PC-3 (cell line): Measurements from ENCODE around the gene ALG12. TPM values are rescaled to one million over a fixed set of nuclear protein-coding genes. Genes with fewer than 3 reads are reported as not detected.

Experiments
- ATAC-seq: fragments of 200-7000 bp; cut with Tn5 transposase; 2 replicates; pipeline ENCODE4 v1.9.1; 2020; ENCODE audit warnings: mild to moderate bottlenecking, moderate library complexity
- BruUV-seq: library from RNA; stranded (reverse); fragments of 400-500 nt; replicated peaks from 2 replicates; lab custom pipeline; 2021; lab: Mats Ljungman, UMichigan
- CTCF ChIA-PET: fragments of 300-600 bp; sonication (Branson Sonifier 250); formaldehyde crosslinking; loops from one replicate; lab custom pipeline; 2022; ENCODE audit warnings: antibody characterized with exemption; lab: Charles Lee
- POLR2A ChIA-PET: fragments of 300-600 bp; sonication (Branson Sonifier 250); formaldehyde crosslinking; loops from one replicate; lab custom pipeline; 2022; ENCODE audit warnings: antibody characterized with exemption; ENCODE audit not compliant: unreplicated experiment; lab: Charles Lee
- DNase-seq: peaks from one replicate; pipeline ENCODE4 v3.0.0-alpha.2; 2015
- H2AFZ ChIP-seq: fragments of 300-600 bp; sonication (generic); 2 replicates; pipeline ENCODE4 v1.6.0; 2016; ENCODE audit warnings: antibody characterized with exemption, low read length
- H3F3A ChIP-seq: fragments of 300-600 bp; sonication (generic); one replicate; pipeline ENCODE4 v1.6.0; 2017; ENCODE audit warnings: antibody characterized with exemption, low read length, control low read depth, mild to moderate bottlenecking; ENCODE audit not compliant: unreplicated experiment
- H3K27ac ChIP-seq: fragments of 300-600 bp; sonication (generic); 2 replicates; pipeline ENCODE4 v1.5.1; 2016; ENCODE audit warnings: mild to moderate bottlenecking, low read length
- H3K27me3 ChIP-seq: fragments of 300-600 bp; sonication (generic); 2 replicates; pipeline ENCODE4 v1.6.1; 2016; ENCODE audit warnings: low read length, mixed read lengths
- H3K36me3 ChIP-seq: fragments of 300-600 bp; sonication (generic); 2 replicates; pipeline ENCODE4 v1.6.1; 2016; ENCODE audit warnings: low read depth, mixed run types, low read length, mixed read lengths
- H3K4me1 ChIP-seq: fragments of 300-600 bp; sonication (generic); 2 replicates; pipeline ENCODE4 v1.5.1; 2016; ENCODE audit warnings: low read length; ENCODE audit not compliant: insufficient read depth
- H3K4me2 ChIP-seq: fragments of 300-600 bp; sonication (generic); 2 replicates; pipeline ENCODE4 v1.6.0; 2016; ENCODE audit warnings: low read length
- H3K4me3 ChIP-seq: fragments of 300-600 bp; sonication (generic); 2 replicates; pipeline ENCODE4 v1.5.1; 2016; ENCODE audit warnings: mild to moderate bottlenecking, low read length, mixed read lengths
- H3K79me2 ChIP-seq: fragments of 300-600 bp; sonication (generic); 2 replicates; pipeline ENCODE4 v1.6.1; 2017; ENCODE audit warnings: low read length, mixed read lengths
- H3K9ac ChIP-seq: fragments of 300-600 bp; sonication (generic); 2 replicates; pipeline ENCODE4 v1.6.0; 2016; ENCODE audit warnings: mild to moderate bottlenecking, low read length
- H3K9me2 ChIP-seq: fragments of 300-600 bp; sonication (generic); replicated peaks from 2 replicates; pipeline ENCODE4 v1.6.1; 2016; ENCODE audit warnings: mixed run types, low read length, mixed read lengths
- H3K9me3 ChIP-seq: fragments of 300-600 bp; sonication (generic); 2 replicates; pipeline ENCODE4 v1.6.1; 2016; ENCODE audit warnings: low read length, mixed read lengths
- H4K20me1 ChIP-seq: fragments of 300-600 bp; sonication (generic); 2 replicates; pipeline ENCODE4 v1.6.1; 2016; ENCODE audit warnings: low read length, mixed read lengths
- EZH2 ChIP-seq: fragments of 300-600 bp; sonication (generic); IDR thresholded peaks from one replicate; pipeline ENCODE4 v1.6.1; 2017; ENCODE audit warnings: antibody characterized with exemption, mild to moderate bottlenecking, low read length; ENCODE audit not compliant: unreplicated experiment
- EZH2phosphoT487 ChIP-seq: fragments of 300-600 bp; sonication (generic); IDR thresholded peaks from 2 replicates; pipeline ENCODE4 v1.6.1; 2018; ENCODE audit warnings: mild to moderate bottlenecking, antibody characterized with exemption, low read length, borderline replicate concordance
- intact Hi-C: fragments of 100-400 bp; cut with micrococcal nuclease; formaldehyde crosslinking; loops from 2 replicates; pipeline ENCODE4 v1.9.0; 2023
- total RNA-seq: library from RNA; depleted of rRNA; stranded (reverse); fragments of >200 nt; gene quantifications from 2 replicates; pipeline ENCODE4 v1.2.3, GENCODE V29; 2014
- TF ChIP-seq, protein P1 (sequence below): fragments of 300-600 bp; sonication (generic); conservative IDR thresholded peaks from 2 replicates; pipeline ENCODE4 v1.5.1; 2017; ENCODE audit warnings: antibody characterized with exemption, low read depth, mild to moderate bottlenecking, low read length

Gene ALG12
- total RNA-seq, 1 experiment from 2014 or later: 12.1 TPM

DNA sequence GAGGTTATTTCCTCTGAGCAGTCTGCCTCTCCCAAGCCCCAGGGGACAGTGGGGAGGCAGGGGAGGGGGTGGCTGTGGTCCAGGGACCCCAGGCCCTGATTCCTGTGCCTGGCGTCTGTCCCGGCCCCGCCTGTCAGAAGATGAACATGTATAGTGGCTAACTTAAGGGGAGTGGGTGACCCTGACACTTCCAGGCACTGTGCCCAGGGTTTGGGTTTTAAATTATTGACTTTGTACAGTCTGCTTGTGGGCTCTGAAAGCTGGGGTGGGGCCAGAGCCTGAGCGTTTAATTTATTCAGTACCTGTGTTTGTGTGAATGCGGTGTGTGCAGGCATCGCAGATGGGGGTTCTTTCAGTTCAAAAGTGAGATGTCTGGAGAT is 45.4 kb upstream of the ALG12 start:
- CTCF ChIA-PET: no interaction called here

DNA sequence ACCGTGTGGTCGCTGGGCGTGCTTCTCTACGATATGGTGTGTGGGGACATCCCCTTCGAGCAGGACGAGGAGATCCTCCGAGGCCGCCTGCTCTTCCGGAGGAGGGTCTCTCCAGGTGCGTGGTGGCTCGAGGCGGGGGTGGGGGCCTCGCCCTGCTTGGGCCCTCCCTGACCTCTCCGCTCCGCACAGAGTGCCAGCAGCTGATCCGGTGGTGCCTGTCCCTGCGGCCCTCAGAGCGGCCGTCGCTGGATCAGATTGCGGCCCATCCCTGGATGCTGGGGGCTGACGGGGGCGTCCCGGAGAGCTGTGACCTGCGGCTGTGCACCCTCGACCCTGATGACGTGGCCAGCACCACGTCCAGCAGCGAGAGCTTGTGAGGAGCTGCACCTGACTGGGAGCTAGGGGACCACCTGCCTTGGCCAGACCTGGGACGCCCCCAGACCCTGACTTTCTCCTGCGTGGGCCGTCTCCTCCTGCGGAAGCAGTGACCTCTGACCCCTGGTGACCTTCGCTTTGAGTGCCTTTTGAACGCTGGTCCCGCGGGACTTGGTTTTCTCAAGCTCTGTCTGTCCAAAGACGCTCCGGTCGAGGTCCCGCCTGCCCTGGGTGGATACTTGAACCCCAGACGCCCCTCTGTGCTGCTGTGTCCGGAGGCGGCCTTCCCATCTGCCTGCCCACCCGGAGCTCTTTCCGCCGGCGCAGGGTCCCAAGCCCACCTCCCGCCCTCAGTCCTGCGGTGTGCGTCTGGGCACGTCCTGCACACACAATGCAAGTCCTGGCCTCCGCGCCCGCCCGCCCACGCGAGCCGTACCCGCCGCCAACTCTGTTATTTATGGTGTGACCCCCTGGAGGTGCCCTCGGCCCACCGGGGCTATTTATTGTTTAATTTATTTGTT is 44.8 kb upstream of the ALG12 start:
- Histone ChIP-seq H3K9ac (peak overlapping the region; percentile 78), H3K79me2 (peaks cover 34% of the 10 kb centered on the region), H3K27me3 (no peaks in the 10 kb centered on the region), H3K4me3 (peak overlapping the region; percentile 89), H3K4me1 (peaks cover 26% of the 10 kb centered on the region), H3F3A (no peaks in the 10 kb centered on the region), H3K9me3 (no peaks in the 10 kb centered on the region), H3K36me3 (peaks cover 19% of the 10 kb centered on the region), H3K4me2 (peak overlapping the region; percentile 91), H4K20me1 (peaks cover 25% of the 10 kb centered on the region), H3K9me2 (no peaks in the 10 kb centered on the region), H2AFZ (no peak overlapping the region), H3K27ac (peak overlapping the region; percentile 59)
- ATAC-seq (no peak), DNase-seq (no peak)
- BruUV-seq: no TSS peak
- POLR2A ChIA-PET: interaction anchor here (0.7 kb wide), 1 partner anchor 14 kb away, joined by 4 read pairs; no protein-coding TSS in a partner anchor
- intact Hi-C loops: no loop called here
- TF ChIP-seq EZH2 (no peak), EZH2phosphoT487 (no peak)
- TF ChIP-seq, protein P1, sequence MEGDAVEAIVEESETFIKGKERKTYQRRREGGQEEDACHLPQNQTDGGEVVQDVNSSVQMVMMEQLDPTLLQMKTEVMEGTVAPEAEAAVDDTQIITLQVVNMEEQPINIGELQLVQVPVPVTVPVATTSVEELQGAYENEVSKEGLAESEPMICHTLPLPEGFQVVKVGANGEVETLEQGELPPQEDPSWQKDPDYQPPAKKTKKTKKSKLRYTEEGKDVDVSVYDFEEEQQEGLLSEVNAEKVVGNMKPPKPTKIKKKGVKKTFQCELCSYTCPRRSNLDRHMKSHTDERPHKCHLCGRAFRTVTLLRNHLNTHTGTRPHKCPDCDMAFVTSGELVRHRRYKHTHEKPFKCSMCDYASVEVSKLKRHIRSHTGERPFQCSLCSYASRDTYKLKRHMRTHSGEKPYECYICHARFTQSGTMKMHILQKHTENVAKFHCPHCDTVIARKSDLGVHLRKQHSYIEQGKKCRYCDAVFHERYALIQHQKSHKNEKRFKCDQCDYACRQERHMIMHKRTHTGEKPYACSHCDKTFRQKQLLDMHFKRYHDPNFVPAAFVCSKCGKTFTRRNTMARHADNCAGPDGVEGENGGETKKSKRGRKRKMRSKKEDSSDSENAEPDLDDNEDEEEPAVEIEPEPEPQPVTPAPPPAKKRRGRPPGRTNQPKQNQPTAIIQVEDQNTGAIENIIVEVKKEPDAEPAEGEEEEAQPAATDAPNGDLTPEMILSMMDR: no peak
- CTCF ChIA-PET: no interaction called here

More for the DNA sequence above, 45.4 kb upstream of the ALG12 start:
- peaks cover 34% of the 10 kb centered on the region for H3K79me2 ChIP-seq
- peaks cover 19% of the 10 kb centered on the region for H3K36me3 ChIP-seq
- DNase-seq: no peak
- intact Hi-C loops: no loop called here
- BruUV-seq: TSS peak; percentile 38
- no peaks in the 10 kb centered on the region for H3K9me3 ChIP-seq
- no peaks in the 10 kb centered on the region for H3F3A ChIP-seq
- no peak overlapping the region; the same call in 1 of the 2 replicates for H3K4me3 ChIP-seq
- peaks cover 26% of the 10 kb centered on the region for H3K4me1 ChIP-seq
- H3K27ac ChIP-seq: no peak overlapping the region
- peak overlapping the region; percentile 91 for H3K4me2 ChIP-seq
- H2AFZ ChIP-seq: no peak overlapping the region
- ATAC-seq: no peak
- H3K9ac ChIP-seq: no peak overlapping the region
- peaks cover 25% of the 10 kb centered on the region for H4K20me1 ChIP-seq
- H3K9me2 ChIP-seq: no peaks in the 10 kb centered on the region
- POLR2A ChIA-PET: no interaction called here
- TF ChIP-seq, protein P1: no peak
- TF ChIP-seq EZH2: no peak
- TF ChIP-seq EZH2phosphoT487: no peak
- H3K27me3 ChIP-seq: no peaks in the 10 kb centered on the region
